CD4-positive, alpha-beta T cell treated with Interleukin-2 at 100 ng/mL for 4 hours (primary cell): ENCODE data around the gene PGBD4.
A peak's percentile ranks its signal among the peaks of the same experiment; 100 is the strongest.

ENCODE experiments used
- DNase-seq: peaks from one replicate; pipeline ENCODE4 v3.0.0-alpha.2; 2020; ENCODE audit warnings: low spot score

PGBD4 gene

DNA sequence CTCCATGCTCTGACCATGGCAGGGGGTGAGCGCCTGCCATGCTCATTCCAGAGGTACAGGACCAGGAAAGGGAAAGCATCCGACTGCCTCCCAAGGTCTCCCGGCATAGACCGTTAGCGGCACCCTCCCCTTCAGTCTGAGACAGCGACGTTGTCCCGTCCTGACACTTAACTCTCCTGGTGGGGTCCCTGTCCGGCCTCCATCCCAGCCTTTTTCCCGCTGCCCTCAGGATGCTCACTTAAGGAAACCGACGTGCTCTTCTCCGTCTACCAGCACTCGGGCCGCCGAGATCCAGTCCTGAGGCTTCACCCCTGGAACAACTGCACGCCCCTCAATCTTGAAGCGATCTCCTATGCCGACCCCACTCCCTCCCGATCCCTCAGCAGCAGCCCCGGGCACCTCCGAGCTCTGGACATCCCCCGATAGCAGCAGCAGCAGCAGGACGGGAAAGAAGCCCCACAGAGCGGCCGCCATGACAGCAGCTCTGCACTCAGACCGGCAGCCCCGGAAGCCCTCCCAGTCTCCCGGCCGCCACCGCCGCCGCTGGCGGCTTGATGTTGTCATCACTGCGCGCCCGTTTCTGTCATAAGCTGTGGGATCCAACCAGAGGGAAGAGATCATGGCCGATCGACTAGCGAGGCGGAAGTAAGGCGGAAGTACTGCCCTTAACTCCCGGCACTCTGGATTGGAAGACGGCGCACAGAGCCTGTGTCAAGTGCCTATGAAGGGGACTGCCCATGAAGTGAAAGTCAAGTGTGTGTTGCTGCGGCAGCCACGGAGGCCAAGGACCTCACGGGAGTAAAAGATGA is at the start of gene PGBD4, which contains the start of gene EMC7:
PGBD4 (plus strand) TSS at position 718 of the 809 bp plus-strand sequence. CDS start 449 bp downstream, outside the sequence.
EMC7 (minus strand) TSS at position 497 of the 809 bp plus-strand sequence; CDS start at position 474, 23 bp downstream.
- DNase-seq, result peak; percentile 99

DNA sequence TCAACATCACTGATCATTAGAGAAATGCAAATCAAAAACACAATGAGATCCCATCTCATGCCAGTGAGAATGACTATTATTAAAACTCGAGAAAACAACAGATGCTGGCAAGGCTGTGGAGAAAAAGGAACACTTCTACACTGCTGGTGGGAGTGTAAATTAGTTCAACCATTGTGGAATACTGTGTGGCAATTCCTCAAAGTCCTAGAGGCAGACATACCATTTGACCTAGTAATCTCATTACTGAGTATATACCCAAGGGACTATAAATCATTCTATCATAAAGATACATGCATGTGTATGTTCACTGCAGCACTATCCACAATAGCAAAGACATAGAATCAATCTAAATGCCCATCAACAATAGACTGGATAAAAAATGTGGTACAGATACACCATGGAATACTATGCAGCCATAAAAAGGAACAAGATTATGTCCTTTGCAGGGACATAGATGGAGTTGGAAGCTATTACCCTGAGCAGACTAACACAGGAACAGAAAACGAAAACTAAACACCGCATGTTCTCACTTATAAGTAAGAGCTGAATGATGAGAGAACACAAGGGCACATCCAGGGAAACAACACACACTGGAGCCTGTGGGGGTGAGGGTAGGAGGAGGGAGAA is 47.7 kb upstream of the PGBD4 start:
- DNase-seq, result no peak

DNA sequence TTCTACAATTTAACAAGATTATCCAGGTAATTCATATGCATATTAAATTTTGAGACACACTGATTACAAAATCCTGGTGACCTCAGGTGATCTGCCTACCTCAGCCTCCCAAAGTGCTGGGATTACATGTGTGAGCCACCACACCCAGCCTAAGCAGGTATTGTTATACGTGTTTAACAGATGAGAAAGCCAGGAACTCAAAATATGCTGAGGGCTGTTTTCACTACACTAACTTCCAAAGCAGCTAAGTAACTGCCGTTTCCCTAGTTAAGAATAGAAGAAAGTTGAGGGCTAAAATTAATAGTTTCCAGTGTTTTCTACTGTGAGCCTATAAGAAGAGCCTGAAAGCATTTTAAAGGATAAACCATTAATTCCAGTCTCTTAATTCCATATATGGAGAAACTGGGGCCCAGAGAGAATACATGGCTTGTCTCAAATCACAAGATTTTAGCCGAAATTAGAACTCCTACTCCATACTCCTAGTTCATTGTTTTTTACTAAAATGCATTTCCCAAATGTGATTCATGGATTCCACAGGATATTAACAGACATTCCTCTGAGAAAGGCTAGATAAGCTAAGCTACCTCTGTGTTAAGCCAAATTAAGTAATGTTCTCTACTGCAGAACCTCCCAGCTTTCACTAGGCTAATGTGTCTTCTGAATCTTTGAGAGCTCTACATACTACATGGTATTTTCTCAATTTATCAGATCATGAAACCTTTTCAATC is 45.9 kb upstream of the PGBD4 start:
- DNase-seq, result no peak

DNA sequence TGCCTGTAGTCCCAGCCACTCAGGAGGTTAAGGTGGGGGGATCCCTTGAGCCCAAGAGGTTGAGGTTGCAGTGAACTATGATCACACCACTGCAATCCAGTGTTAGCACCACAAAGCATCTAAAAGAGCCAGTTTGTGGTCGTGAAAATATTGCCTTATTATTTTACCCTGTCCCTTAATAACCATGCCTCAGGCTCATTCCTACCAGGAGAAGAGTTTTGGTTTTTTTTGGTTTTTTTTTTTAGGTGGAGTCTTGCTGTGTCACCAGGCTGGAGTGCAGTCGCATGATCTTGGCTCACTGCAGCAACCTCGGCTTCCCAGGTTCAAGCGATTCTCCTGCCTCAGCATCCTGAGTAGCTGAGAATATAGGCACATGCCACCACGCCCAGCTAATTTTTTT is 45.0 kb upstream of the PGBD4 start:
- no peak for DNase-seq

DNA sequence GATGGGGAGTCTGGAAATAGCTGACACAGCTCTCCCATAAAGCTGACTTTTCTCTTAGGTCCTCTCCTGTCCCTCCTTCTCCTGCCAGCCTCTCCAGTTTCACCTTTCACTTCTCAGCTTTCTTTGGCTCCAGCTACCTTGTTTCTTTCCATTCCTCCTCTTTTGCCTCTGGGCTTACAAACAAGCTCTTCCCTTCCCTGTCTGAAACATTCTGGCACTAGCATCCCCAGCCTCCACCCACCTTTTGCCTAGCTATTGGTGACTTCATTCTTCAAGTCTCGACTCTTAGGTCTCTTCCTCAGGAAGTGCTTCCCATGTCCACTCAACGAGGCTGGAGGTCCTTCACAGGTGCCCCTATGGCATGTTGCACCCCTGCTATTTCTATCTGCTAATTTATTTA is 42.4 kb upstream of the PGBD4 start:
- DNase-seq, result no peak

DNA sequence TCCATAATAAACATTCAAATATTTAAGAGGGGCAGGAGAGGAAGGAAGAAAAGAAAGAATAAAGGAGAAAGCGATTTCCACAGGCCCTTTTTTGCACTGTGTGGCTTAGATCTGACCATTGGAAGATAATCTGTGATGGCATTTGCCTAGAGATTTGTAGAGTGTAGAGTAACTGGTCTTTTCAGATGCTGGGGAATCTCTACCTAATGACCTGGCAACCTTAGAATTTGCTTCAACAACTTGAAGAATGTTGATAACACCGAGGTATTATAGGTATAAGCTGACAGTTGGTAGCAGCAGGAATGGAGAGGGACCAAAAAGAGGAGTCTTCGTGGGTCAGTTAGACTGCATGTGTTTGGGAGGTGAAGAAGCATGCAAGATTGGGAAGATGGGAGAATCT is 41.9 kb upstream of the PGBD4 start:
- no peak for DNase-seq

DNA sequence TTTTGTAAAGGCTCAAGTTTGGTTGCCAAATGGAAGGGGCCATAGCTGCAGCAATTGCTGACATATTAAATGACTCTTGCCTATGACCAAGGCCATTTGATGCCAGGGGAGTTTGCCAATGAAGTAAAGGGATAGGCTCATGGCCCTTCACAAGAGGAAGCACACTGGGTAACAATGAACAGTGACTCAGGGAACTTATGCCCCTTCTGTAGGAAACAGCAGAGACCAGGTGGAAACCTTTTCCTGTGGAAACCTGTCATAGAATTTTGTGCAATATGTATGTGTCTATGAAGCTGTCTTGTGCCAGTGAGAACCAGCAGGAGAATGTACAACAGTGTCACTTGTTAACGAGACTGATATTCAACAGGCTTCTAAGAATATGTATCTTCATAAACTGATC is 37.4 kb upstream of the PGBD4 start:
- no peak for DNase-seq

DNA sequence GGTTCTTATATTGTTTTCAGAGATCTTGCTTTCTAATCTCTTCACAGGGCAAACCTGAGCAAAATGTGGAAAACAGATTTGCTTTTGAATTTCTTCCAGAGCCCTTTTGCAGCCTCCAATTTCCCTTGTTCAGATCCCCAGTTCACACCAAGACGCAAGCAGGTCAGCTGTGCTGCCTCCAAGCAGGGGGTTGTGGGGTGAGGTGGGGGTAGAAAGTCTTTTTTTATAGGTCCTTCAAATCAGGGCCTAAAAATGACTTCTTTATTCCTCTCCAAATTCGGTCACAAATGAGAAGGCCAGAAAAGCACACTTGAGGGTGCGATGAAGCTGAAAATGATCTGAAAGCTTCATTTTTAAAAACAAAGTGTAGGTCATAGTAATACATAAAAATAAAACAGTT is 36.6 kb upstream of the PGBD4 start:
- DNase-seq, result no peak

DNA sequence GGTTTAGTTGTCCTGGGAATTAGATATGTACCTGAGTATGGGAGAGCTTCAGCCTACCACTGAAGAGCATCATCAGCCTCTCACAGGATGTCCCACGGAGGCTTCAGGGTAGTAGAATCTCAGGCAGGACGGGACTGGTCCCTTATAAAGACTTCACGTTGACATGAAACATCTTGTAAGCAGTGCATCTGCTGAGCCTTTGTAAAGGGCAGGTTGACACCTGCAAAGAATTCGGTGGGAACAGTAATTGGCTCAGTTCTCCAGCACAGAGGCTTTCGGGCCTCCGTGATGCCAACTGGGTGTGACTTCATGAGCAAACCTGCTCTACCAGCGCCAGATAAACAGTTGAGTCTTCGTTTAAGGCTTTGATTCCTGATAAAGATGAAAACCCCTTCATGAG is 35.9 kb upstream of the PGBD4 start:
- DNase-seq, result no peak

DNA sequence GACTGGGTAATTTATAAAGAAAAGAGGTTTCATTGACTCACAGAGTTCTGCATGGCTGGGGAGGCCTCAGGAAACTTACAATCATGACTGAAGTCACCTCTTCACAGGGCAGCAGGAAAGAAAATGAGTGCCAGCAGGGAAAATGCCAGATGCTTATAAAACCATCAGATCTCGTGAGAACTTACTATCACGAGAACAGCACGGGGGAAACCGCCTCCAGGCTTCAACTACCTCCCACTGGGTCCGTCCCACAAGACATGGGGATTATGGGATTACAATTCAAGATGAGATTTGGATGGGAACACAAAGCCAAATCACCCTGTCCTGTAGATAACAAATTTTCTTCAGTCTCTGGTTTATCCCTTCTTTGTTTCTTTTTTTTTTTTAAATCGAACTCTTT is 31.9 kb upstream of the PGBD4 start:
- no peak for DNase-seq

DNA sequence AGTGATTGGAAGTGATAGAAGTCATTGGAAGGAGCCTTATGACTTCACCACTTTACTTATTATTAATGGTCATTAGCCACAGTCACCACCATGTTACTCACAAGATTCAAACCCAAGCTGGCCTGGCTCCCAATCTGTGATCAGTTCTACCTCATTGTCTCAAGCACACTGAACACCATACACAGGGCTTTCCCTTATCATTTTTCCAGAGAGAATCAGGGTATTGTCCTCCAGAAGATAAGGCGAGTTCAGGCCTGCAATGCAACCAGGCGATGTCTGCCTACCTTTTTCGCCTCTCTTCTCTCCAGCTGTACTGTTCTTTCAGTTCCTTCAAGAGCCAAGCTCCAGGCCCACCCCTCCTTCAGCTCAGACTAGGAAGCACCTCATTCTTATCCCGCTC is 25.1 kb upstream of the PGBD4 start:
- no peak for DNase-seq

DNA sequence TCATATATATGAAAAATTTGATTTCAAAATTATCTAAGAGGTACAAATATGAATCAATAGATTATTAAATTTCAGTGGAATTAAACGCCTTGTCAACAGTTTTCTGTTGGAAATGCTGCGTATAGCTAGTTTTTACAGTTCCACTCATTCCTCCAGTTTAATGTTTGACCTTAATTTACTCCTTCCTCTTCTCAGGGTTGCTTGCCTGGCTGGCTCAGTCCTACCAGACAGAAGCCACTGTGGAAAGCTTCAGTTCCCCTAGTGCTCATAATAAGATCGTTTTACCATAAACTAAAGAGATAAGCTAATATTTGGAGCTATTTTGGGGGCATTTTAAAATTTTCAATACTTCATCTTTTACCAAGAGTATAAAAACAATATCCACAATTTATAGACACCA is 23.0 kb upstream of the PGBD4 start:
- DNase-seq, result no peak

DNA sequence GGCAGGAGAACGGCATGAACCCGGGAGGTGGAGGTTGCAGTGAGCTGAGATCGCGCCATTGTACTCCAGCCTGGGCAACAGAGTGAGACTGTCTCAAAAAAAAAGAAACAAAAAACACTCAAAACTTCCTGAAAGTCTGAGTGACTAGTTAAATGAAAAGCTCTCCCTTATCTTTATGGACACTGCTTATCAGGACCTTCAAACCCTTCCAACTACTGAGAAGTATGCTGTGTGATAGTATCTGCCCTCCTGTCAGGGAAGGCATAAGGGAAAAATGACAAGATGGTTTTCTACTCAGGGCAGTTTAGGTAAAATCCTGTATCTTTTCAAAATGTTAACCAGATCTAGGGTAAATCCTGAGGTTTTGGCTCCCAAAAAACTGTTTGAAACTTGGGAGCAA is 22.0 kb upstream of the PGBD4 start:
- DNase-seq, result no peak

DNA sequence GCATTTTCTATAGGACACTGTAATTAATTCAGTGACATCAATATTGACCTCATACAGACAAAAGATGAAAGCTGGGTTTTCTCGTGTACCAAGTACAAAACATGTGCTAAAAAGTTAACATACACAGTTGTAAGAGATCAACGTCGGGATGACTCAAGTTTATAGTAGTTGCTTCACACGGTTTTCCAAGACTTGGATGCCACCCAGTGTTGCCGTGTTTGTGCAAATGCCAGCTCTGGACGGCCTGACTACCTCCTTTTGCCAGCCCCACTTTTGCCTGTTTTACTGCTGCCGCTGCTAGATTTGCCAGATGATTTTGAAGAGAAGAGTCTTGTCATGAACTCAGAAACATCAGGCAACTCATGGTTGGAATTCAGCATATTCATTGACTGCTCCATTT is 17.8 kb upstream of the PGBD4 start:
- DNase-seq, result no peak

DNA sequence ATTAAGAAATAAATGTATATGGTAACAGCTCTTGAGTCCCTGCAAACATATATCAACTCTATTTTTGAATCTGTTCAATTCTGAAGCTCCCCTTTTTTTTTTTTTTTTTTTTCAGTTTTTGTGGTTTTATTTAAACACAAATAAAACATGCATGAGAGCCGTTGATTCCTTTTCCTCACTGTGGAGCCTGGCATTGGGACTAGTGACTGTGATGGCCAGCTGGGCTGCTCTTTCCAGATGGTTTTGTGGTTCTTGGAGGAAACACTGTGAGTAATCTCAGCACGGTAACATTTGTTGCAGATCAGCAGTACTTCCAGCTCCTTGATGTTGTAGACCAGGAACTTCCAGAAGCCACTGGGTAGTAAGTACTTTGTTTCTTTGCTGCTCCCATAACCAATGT is 16.1 kb upstream of the PGBD4 start:
- no peak for DNase-seq

DNA sequence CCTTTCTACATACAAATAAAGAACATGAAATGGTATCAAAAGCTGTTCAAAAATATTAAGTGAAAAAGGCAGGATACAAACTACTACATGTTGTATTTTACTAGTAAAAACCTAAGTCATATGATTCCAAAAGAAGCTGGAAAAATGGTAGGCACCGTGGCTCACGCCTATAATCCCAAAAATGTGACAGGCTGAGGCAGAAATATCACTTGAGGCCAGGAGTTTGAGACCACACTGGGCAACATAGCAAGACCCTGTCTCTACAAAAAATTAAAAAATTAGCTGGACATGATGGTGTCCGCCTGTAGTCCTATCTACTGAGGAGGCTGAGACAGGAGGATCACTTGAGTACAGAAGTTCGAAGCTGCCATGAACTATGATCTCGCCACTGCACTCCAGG is 2.0 kb upstream of the PGBD4 start:
- DNase-seq, result no peak

DNA sequence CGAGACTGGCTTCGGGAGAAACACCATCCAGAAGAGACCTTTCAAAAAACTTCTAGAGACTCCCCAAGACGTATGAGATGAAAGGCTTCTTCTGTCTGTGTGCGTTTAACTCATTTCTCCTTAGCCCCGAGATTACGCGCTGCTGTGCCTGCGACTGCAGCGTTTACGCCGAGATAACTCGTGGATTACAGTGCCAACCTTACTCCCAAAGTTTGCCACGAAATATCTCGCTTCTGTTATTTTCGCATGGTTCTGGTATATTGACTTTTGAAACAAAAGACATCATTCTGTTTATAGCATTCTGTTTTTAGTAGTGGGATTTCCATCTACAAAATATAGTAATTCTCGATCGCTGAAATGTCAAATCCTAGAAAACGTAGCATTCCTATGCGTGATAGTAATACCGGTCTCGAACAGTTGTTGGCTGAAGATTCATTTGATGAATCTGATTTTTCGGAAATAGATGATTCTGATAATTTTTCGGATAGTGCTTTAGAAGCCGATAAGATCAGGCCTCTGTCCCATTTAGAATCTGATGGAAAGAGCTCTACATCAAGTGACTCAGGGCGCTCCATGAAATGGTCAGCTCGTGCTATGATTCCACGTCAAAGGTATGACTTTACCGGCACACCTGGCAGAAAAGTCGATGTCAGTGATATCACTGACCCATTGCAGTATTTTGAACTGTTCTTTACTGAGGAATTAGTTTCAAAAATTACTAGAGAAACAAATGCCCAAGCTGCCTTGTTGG is 467 bp downstream of the PGBD4 start:
- DNase-seq, result no peak

DNA sequence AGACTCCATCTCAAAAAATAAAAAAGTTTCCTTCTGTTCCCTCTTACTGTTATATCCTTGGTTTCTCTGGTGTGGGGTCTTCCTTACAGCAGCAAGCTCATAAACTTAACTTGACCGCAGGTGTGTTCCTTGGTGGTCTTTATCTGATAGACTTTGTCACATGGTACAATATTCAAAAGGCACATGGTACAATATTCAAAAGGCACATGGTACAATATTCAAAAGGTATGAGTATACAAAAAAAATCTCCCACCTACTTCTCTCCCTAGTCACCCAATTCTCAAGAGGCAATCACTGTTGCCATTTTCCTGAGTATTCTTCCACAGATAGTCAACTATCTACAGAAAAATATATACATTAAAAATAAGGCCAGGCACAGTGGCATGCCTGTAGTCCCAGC is 4.5 kb downstream of the PGBD4 start:
- DNase-seq, result no peak

DNA sequence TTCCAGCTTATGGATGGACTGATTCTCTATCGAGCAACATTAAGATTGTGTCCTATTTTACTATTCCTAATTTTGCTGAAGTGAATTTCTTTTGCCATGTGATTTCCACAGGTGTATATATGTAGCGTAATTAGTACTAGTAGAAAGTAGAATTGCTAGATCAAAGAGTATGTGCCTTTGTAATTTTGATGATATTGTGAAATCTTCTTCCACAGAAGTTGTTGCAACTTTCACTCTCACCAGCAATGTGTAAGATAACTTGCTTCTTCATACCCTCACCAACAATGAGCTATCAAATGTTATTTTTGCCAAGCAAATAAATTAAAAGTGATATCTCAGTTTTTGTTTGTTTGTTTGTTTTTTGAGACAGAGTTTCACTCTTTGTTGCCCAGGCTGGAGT is 5.4 kb downstream of the PGBD4 start:
- no peak for DNase-seq

DNA sequence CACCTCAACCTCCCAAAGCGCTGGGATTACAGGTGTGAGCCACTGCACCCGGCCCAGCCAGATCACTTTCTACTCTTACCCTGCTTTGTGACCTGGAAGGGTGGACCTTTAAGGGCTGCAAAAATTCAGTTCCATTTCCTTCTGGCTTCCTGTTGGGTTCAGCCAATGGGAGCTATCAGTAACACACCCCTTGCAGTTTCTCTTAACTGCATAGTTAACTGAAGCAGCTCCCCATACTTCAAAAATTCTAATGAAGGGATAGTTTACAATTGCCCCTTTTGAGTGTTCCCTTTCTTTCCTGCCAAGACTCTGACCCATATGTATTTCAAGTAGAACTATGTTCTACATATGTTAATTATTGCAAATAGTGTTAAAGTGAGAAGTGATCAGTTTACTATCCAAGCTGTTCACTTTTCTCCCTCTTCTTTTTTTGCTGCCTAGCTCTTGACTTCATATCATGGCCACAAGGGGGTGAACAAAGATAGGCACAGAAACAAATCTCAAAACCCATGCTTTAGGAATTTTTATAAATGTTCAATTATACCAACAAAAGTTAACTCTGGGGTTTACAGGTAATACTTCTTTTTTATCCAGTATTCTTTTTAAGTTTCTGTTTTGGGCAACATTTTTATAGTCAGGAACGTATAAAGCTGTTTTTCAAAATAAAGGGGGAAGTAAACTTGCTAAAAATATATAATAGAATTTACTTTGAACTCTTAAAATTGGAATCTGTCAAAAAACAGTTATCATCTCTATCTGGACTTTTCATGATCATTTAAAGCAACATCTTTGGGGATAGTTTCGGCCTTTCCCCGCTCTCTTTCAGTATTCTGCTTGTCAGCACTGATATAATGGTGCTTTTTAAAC is 8.1 kb downstream of the PGBD4 start:
- peak; percentile 27 for DNase-seq

DNA sequence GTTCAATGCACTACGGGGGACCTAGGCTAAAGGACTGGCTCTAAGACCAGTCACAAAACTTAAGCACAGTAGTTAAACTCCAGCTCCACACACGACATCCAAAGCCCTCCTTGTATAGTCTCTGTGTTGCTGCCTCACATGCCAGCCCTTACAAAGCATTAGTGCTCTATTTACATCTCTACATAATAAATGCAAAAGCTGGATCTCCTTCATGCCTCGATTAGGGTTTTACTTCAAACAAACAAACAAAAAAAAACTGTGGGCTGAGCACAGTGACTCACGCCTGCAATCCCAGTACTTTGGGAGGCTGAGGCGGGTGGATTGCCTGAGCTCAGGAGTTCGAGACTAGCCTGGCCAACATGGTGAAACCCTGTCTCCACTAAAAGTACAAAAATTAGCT is 9.6 kb downstream of the PGBD4 start:
- DNase-seq, result no peak
